ENCODE data around the gene MAP3K5.

DNA sequence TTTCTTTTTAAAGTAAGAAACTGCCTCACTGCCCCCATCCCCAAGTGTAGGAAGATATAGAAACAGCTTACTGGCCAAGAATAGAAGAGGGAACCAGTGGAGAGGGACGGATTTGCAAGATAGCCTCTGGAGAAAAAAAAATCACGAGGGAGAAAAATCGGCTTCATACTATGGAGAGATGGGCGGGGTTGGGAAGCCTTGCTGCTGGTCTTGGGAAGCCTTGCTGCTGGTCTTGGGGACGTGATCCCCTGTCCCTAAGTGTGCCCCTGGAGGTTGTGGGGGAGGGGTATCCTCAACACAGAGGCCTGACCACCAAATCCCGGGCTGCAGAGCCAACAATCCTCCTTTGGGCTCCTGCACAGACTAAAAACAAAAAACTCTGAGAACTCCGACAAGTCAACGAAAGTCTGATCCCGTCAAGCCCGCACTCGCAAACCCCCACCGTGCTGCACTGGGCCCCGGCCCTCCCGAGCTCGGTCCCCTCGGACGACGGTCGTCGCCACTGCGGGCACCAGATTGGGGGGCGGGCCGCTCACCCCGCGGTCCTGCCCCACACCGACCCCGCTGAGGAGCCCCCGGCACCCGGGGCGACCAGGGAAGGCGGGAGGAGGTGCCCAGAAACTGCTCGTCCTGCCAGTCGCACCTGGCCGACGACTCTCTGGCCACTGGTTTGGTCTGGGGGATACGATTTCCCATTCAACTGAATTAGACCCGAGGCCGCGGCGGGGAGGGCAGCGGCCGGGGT, 242.8 kb downstream of the MAP3K5 start:
- TF ChIP-seq CTCF (IDR thresholded peaks at IDR 0.05) (no peak), POLR2A (IDR thresholded peaks at IDR 0.05) (no peak)
